ENCODE results near the gene PLXND1. TPM values are rescaled to one million over a fixed set of nuclear protein-coding genes. Genes with fewer than 3 reads are reported as not detected.

The PLXND1 gene
- total RNA-seq, 1 donor from 2014 or later = 9.0 TPM

GRCh38 chr3:129586746-129587430 lies 19.6 kb downstream of the PLXND1 start:
- Histone ChIP-seq H3K36me3 (no peaks in the 10 kb centered on the region), H3K9ac (no peak overlapping the region), H3K9me3 (ENCODE audit: low read depth) (no peaks in the 10 kb centered on the region), H3K4me3 (no peak overlapping the region), H3K4me1 (peaks cover 8% of the 10 kb centered on the region), H3K4me2 (no peak overlapping the region), H2AFZ (replicated peaks) (no peak overlapping the region), H3K27me3 (no peaks in the 10 kb centered on the region), H4K20me1 (ENCODE audit: low read depth) (no peaks in the 10 kb centered on the region), H3K27ac (no peak overlapping the region), H3K79me2 (ENCODE audit: low read depth) (no peaks in the 10 kb centered on the region), H3F3A (ENCODE audit: low read depth) (no peaks in the 10 kb centered on the region)
- no peaks in the 10 kb centered on the region for H3K36me3 Mint-ChIP-seq
- no peak overlapping the region for H3K4me3 Mint-ChIP-seq
- DNase-seq (ENCODE audit: low spot score) = no peak
- peaks cover 13% of the 10 kb centered on the region for H3K27me3 Mint-ChIP-seq (ENCODE audit: insufficient read depth, low read depth)
- H3K4me1 Mint-ChIP-seq = peaks cover 31% of the 10 kb centered on the region
- no peaks in the 10 kb centered on the region for H3K9me3 Mint-ChIP-seq
- peak overlapping the region; percentile 33 for H3K27ac Mint-ChIP-seq
- no peak for TF ChIP-seq EZH2phosphoT487 (IDR thresholded peaks at IDR 0.05)
- no peak for TF ChIP-seq EZH2 (IDR thresholded peaks at IDR 0.05)

DNA sequence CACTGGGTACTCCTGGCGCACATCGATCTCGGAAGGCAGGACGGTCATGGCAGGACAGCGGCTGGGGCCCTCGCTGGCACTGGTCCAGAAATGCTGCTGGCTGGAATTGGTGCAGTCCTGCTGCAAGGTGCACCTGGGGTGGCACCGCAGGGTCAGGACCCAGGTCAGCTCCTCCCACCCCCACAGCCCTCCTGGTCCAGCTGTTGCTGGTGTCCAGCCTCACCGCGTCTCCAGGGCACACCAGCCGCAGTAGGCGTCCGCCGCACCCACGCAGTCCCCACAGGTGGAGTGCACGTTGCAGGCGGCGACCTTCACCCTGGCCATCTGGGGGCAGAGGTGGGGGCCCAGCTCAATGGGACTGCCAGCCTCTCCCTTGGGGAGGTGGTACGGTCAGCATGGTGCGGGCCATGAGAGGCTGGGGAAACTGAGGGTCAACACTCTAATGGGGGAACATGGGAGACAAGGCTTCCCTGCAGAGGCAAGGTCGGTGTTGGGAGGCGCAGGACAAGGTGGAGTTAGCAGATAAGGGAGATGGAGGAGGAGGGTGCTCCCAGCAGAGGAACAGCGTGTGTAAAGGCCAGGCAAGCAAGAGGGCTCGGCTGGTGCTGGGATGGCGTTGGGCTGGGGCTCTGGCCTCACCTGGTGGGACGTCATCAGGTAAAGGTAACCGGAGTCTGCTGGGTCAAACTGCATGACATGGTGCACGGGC lies 20.4 kb downstream of the PLXND1 start:
- no peak for DNase-seq (ENCODE audit: low spot score)
- no peak for TF ChIP-seq EZH2 (IDR thresholded peaks at IDR 0.05)
- no peak for TF ChIP-seq EZH2phosphoT487 (IDR thresholded peaks at IDR 0.05)
- TF ChIP-seq, protein P1, sequence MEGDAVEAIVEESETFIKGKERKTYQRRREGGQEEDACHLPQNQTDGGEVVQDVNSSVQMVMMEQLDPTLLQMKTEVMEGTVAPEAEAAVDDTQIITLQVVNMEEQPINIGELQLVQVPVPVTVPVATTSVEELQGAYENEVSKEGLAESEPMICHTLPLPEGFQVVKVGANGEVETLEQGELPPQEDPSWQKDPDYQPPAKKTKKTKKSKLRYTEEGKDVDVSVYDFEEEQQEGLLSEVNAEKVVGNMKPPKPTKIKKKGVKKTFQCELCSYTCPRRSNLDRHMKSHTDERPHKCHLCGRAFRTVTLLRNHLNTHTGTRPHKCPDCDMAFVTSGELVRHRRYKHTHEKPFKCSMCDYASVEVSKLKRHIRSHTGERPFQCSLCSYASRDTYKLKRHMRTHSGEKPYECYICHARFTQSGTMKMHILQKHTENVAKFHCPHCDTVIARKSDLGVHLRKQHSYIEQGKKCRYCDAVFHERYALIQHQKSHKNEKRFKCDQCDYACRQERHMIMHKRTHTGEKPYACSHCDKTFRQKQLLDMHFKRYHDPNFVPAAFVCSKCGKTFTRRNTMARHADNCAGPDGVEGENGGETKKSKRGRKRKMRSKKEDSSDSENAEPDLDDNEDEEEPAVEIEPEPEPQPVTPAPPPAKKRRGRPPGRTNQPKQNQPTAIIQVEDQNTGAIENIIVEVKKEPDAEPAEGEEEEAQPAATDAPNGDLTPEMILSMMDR (IDR thresholded peaks at IDR 0.05) = no peak
- Histone ChIP-seq H3K79me2 (ENCODE audit: low read depth) (no peaks in the 10 kb centered on the region), H3F3A (ENCODE audit: low read depth) (no peaks in the 10 kb centered on the region), H3K36me3 (no peaks in the 10 kb centered on the region), H3K27ac (no peak overlapping the region), H2AFZ (replicated peaks) (no peak overlapping the region), H3K9ac (no peak overlapping the region), H3K27me3 (no peaks in the 10 kb centered on the region), H3K4me1 (peaks cover 9% of the 10 kb centered on the region), H3K4me2 (no peak overlapping the region), H4K20me1 (ENCODE audit: low read depth) (no peaks in the 10 kb centered on the region), H3K4me3 (no peak overlapping the region), H3K9me3 (ENCODE audit: low read depth) (no peaks in the 10 kb centered on the region)
- H3K27me3 Mint-ChIP-seq (ENCODE audit: insufficient read depth, low read depth) = peaks cover 11% of the 10 kb centered on the region
- no peaks in the 10 kb centered on the region for H3K9me3 Mint-ChIP-seq
- peak overlapping the region; percentile 42 for H3K27ac Mint-ChIP-seq
- peaks cover 26% of the 10 kb centered on the region for H3K4me1 Mint-ChIP-seq
- H3K4me3 Mint-ChIP-seq = no peak overlapping the region
- no peaks in the 10 kb centered on the region for H3K36me3 Mint-ChIP-seq

DNA sequence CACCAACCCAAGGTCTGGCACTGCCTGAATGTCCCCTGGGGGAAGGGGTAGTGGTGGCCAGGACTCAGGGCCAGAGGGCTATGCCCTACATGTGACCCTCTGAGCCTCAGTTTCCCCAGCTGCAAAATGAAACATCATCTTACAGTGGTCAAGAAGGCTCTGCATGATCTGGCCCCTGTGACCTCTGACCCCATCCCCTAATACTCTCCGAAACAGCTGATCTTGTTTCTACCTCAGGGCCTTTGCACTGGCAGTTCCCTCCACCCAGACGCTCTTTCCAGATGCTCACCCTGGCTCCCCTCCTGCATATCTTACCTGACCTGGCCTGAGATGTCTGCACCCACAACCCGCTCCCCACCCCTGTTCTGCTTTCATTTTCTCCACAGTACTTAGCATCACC lies 21.8 kb downstream of the PLXND1 start:
- H3K9ac ChIP-seq = no peak overlapping the region
- no peak overlapping the region for H3K4me3 ChIP-seq
- H3K36me3 Mint-ChIP-seq = no peaks in the 10 kb centered on the region
- no peak overlapping the region for H2AFZ ChIP-seq (replicated peaks)
- H4K20me1 ChIP-seq (ENCODE audit: low read depth) = no peaks in the 10 kb centered on the region
- H3K79me2 ChIP-seq (ENCODE audit: low read depth) = no peaks in the 10 kb centered on the region
- TF ChIP-seq, protein P1 (IDR thresholded peaks at IDR 0.05) = no peak
- TF ChIP-seq EZH2phosphoT487 (IDR thresholded peaks at IDR 0.05) (no peak), EZH2 (IDR thresholded peaks at IDR 0.05) (no peak)
- H3K4me3 Mint-ChIP-seq = no peak overlapping the region
- H3K4me2 ChIP-seq = no peak overlapping the region
- no peaks in the 10 kb centered on the region for H3K9me3 Mint-ChIP-seq
- DNase-seq (ENCODE audit: low spot score) = no peak
- H3K27me3 Mint-ChIP-seq (ENCODE audit: insufficient read depth, low read depth) = peaks cover 4% of the 10 kb centered on the region
- no peak overlapping the region for H3K27ac Mint-ChIP-seq
- H3K27me3 ChIP-seq = no peaks in the 10 kb centered on the region
- H3K36me3 ChIP-seq = no peaks in the 10 kb centered on the region
- H3K9me3 ChIP-seq (ENCODE audit: low read depth) = no peaks in the 10 kb centered on the region
- no peak overlapping the region for H3K27ac ChIP-seq
- no peaks in the 10 kb centered on the region for H3F3A ChIP-seq (ENCODE audit: low read depth)
- H3K4me1 Mint-ChIP-seq = peaks cover 13% of the 10 kb centered on the region
- H3K4me1 ChIP-seq = peaks cover 9% of the 10 kb centered on the region

DNA sequence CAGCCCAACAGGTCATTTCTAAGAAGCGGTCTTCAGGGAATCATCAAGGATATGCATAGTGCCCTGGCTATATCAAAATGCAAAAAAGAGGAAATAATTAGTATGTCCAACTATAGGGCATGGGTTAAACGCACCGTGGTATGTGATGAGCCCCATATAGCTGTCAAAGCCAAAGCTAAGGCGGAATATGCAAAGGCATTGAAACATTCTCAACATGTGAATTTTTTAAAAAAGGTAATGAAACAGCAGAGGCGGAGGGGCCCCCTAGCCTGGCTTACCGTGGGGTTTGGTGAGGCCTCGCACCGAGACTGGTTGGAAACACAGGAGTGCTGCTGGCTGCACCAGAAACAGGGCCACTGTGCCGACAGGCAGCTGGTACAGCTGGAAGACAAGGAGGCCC lies 23.2 kb downstream of the PLXND1 start:
- no peak overlapping the region for H3K4me2 ChIP-seq
- H3K27ac ChIP-seq = no peak overlapping the region
- Mint-ChIP-seq H3K36me3 (no peaks in the 10 kb centered on the region), H3K9me3 (no peaks in the 10 kb centered on the region), H3K4me1 (peaks cover 10% of the 10 kb centered on the region), H3K27me3 (ENCODE audit: insufficient read depth, low read depth) (peaks cover 7% of the 10 kb centered on the region), H3K4me3 (no peak overlapping the region), H3K27ac (peak overlapping the region; percentile 79)
- no peak overlapping the region for H3K4me3 ChIP-seq
- no peaks in the 10 kb centered on the region for H3K27me3 ChIP-seq
- no peaks in the 10 kb centered on the region for H3K9me3 ChIP-seq (ENCODE audit: low read depth)
- no peak for DNase-seq (ENCODE audit: low spot score)
- H2AFZ ChIP-seq (replicated peaks) = no peak overlapping the region
- H3K4me1 ChIP-seq = peaks cover 9% of the 10 kb centered on the region
- H3K79me2 ChIP-seq (ENCODE audit: low read depth) = no peaks in the 10 kb centered on the region
- no peak overlapping the region for H3K9ac ChIP-seq
- H4K20me1 ChIP-seq (ENCODE audit: low read depth) = no peaks in the 10 kb centered on the region
- no peak for TF ChIP-seq EZH2phosphoT487 (IDR thresholded peaks at IDR 0.05)
- no peak for TF ChIP-seq EZH2 (IDR thresholded peaks at IDR 0.05)
- TF ChIP-seq, protein P1 (IDR thresholded peaks at IDR 0.05) = no peak
- H3K36me3 ChIP-seq = no peaks in the 10 kb centered on the region
- H3F3A ChIP-seq (ENCODE audit: low read depth) = no peaks in the 10 kb centered on the region

Data from neural progenitor cell (in vitro differentiated cells).